HUES64 (cell line): Measurements from ENCODE around the gene TM4SF1.

Experiments used
- H3K27ac ChIP-seq: 2 replicates; pipeline ENCODE4 v1.7.0; 2013; ENCODE audit warnings: low read depth, low read length, inconsistent platforms
- H3K27me3 ChIP-seq: 2 replicates; pipeline ENCODE4 v1.6.1; 2013; ENCODE audit warnings: mild to moderate bottlenecking, low read length; ENCODE audit not compliant: insufficient read depth
- H3K36me3 ChIP-seq: 2 replicates; pipeline ENCODE4 v1.6.1; 2013; ENCODE audit warnings: mild to moderate bottlenecking, low read length; ENCODE audit not compliant: insufficient read depth
- H3K4me1 ChIP-seq: 2 replicates; pipeline ENCODE4 v1.6.1; 2013; ENCODE audit warnings: mild to moderate bottlenecking, low read length, moderate library complexity; ENCODE audit not compliant: insufficient read depth
- H3K4me3 ChIP-seq: 2 replicates; pipeline ENCODE4 v1.5.1; 2013; ENCODE audit warnings: mild to moderate bottlenecking, low read length, moderate library complexity
- H3K9ac ChIP-seq: 2 replicates; pipeline ENCODE4 v1.6.1; 2013; ENCODE audit warnings: mild to moderate bottlenecking, low read depth, low read length
- H3K9me3 ChIP-seq: 2 replicates; pipeline ENCODE4 v1.6.1; 2013; ENCODE audit warnings: low read depth, low read length; ENCODE audit not compliant: insufficient read depth
- WGBS: fragments of 150-250, 120-280 bp; methylation state at CpG from one replicate; pipeline ENCODE4 v1.1.7; 2013; ENCODE audit warnings: missing lambda C conversion rate; 5-methylcytosine and 5-hydroxymethylcytosine counted together

Gene TM4SF1

GRCh38 chr3:149407898-149408297 is 30.4 kb upstream of the TM4SF1 start:
- Histone ChIP-seq H3K9ac (no peak overlapping the region), H3K27ac (no peak overlapping the region)
- 77% methylated on average over 2 of the region's 3 CpGs for WGBS

GRCh38 chr3:149406244-149406752 is 28.8 kb upstream of the TM4SF1 start:
- no peak overlapping the region for H3K4me3 ChIP-seq
- no peaks in the 10 kb centered on the region for H3K27me3 ChIP-seq
- no peak overlapping the region for H3K27ac ChIP-seq
- 95% methylated on average over 1 of the region's 2 CpGs for WGBS
- H3K9me3 ChIP-seq = no peaks in the 10 kb centered on the region
- no peak overlapping the region for H3K9ac ChIP-seq
- no peaks in the 10 kb centered on the region for H3K36me3 ChIP-seq
- no peaks in the 10 kb centered on the region for H3K4me1 ChIP-seq

More at GRCh38 chr3:149407898-149408297, 30.4 kb upstream of the TM4SF1 start:
- no peaks in the 10 kb centered on the region for H3K36me3 ChIP-seq
- no peak overlapping the region for H3K4me3 ChIP-seq
- H3K4me1 ChIP-seq = no peaks in the 10 kb centered on the region
- H3K9me3 ChIP-seq = no peaks in the 10 kb centered on the region
- H3K27me3 ChIP-seq = no peaks in the 10 kb centered on the region

- H3K27me3 ChIP-seq = no peaks in the 10 kb centered on the region
- no peaks in the 10 kb centered on the region for H3K9me3 ChIP-seq
- no peaks in the 10 kb centered on the region for H3K4me1 ChIP-seq
- no peak overlapping the region for H3K4me3 ChIP-seq
- no peak overlapping the region for H3K9ac ChIP-seq
- H3K27ac ChIP-seq = no peak overlapping the region
- no peaks in the 10 kb centered on the region for H3K36me3 ChIP-seq
- WGBS = 82% methylated on average over 2 of the region's 2 CpGs
These were observed 26.0 kb upstream of the TM4SF1 start for GRCh38 chr3:149403443-149403842.

GRCh38 chr3:149402481-149402880 is 25.0 kb upstream of the TM4SF1 start:
- Histone ChIP-seq H3K36me3 (no peaks in the 10 kb centered on the region), H3K9me3 (no peaks in the 10 kb centered on the region), H3K4me3 (no peak overlapping the region), H3K27ac (no peak overlapping the region), H3K27me3 (no peaks in the 10 kb centered on the region), H3K9ac (no peak overlapping the region), H3K4me1 (no peaks in the 10 kb centered on the region)
- 96% methylated on average over 3 of the region's 3 CpGs for WGBS

- no peak overlapping the region for H3K9ac ChIP-seq
- H3K27ac ChIP-seq = no peak overlapping the region
- no peaks in the 10 kb centered on the region for H3K9me3 ChIP-seq
- WGBS = 88% methylated on average over 1 of the region's 2 CpGs
- H3K4me1 ChIP-seq = no peaks in the 10 kb centered on the region
- H3K27me3 ChIP-seq = no peaks in the 10 kb centered on the region
- H3K4me3 ChIP-seq = no peak overlapping the region
- H3K36me3 ChIP-seq = no peaks in the 10 kb centered on the region
These were observed 24.5 kb upstream of the TM4SF1 start for GRCh38 chr3:149401926-149402310.

GRCh38 chr3:149401212-149401925 is 23.9 kb upstream of the TM4SF1 start:
- WGBS = 94% methylated on average over 3 of the region's 3 CpGs
- no peak overlapping the region for H3K4me3 ChIP-seq
- no peaks in the 10 kb centered on the region for H3K9me3 ChIP-seq
- no peak overlapping the region for H3K9ac ChIP-seq
- no peaks in the 10 kb centered on the region for H3K27me3 ChIP-seq
- H3K27ac ChIP-seq = no peak overlapping the region
- H3K36me3 ChIP-seq = no peaks in the 10 kb centered on the region
- H3K4me1 ChIP-seq = no peaks in the 10 kb centered on the region

GRCh38 chr3:149400645-149401044 is 23.2 kb upstream of the TM4SF1 start:
- no peaks in the 10 kb centered on the region for H3K27me3 ChIP-seq
- H3K9ac ChIP-seq = no peak overlapping the region
- H3K27ac ChIP-seq = no peak overlapping the region
- no peaks in the 10 kb centered on the region for H3K9me3 ChIP-seq
- H3K4me3 ChIP-seq = no peak overlapping the region
- H3K36me3 ChIP-seq = no peaks in the 10 kb centered on the region
- no peaks in the 10 kb centered on the region for H3K4me1 ChIP-seq

GRCh38 chr3:149398296-149398695 is 20.8 kb upstream of the TM4SF1 start:
- 85% methylated on average over 1 of the region's 1 CpG for WGBS
- no peaks in the 10 kb centered on the region for H3K27me3 ChIP-seq
- H3K27ac ChIP-seq = no peak overlapping the region
- no peak overlapping the region for H3K4me3 ChIP-seq
- no peaks in the 10 kb centered on the region for H3K9me3 ChIP-seq
- no peaks in the 10 kb centered on the region for H3K36me3 ChIP-seq
- H3K4me1 ChIP-seq = no peaks in the 10 kb centered on the region
- H3K9ac ChIP-seq = no peak overlapping the region

- no peak overlapping the region for H3K27ac ChIP-seq
- no peaks in the 10 kb centered on the region for H3K36me3 ChIP-seq
- no peaks in the 10 kb centered on the region for H3K27me3 ChIP-seq
- no peaks in the 10 kb centered on the region for H3K4me1 ChIP-seq
- no peak overlapping the region for H3K4me3 ChIP-seq
- no peaks in the 10 kb centered on the region for H3K9me3 ChIP-seq
- no peak overlapping the region for H3K9ac ChIP-seq
- 95% methylated on average over 2 of the region's 3 CpGs for WGBS
These were observed 20.1 kb upstream of the TM4SF1 start for GRCh38 chr3:149397528-149397927.

- Histone ChIP-seq H3K4me1 (no peaks in the 10 kb centered on the region), H3K27me3 (no peaks in the 10 kb centered on the region), H3K27ac (no peak overlapping the region), H3K4me3 (no peak overlapping the region), H3K9me3 (no peaks in the 10 kb centered on the region), H3K36me3 (no peaks in the 10 kb centered on the region), H3K9ac (no peak overlapping the region)
- 93% methylated on average over 6 of the region's 6 CpGs for WGBS
These were observed 19.0 kb upstream of the TM4SF1 start for GRCh38 chr3:149396476-149396875.

- H3K27ac ChIP-seq = no peak overlapping the region
- 93% methylated on average over 4 of the region's 4 CpGs for WGBS
These were observed 17.9 kb upstream of the TM4SF1 start for GRCh38 chr3:149395107-149396089.

More at GRCh38 chr3:149395107-149396089, 17.9 kb upstream of the TM4SF1 start:
- Histone ChIP-seq H3K4me1 (no peaks in the 10 kb centered on the region), H3K9me3 (no peaks in the 10 kb centered on the region), H3K4me3 (no peak overlapping the region), H3K9ac (no peak overlapping the region), H3K27me3 (no peaks in the 10 kb centered on the region), H3K36me3 (no peaks in the 10 kb centered on the region)
